ENCODE measurements around the gene CHP1. TPM values are rescaled to one million over a fixed set of nuclear protein-coding genes. Genes with fewer than 3 reads are reported as not detected.

Gene CHP1
- total and polyA plus RNA-seq, 9 of the 15 experiments (the other 6 are each of a cell fraction or from before 2014, with no cell fraction given), result 31.7 to 83.4 (median 67.6) TPM

DNA sequence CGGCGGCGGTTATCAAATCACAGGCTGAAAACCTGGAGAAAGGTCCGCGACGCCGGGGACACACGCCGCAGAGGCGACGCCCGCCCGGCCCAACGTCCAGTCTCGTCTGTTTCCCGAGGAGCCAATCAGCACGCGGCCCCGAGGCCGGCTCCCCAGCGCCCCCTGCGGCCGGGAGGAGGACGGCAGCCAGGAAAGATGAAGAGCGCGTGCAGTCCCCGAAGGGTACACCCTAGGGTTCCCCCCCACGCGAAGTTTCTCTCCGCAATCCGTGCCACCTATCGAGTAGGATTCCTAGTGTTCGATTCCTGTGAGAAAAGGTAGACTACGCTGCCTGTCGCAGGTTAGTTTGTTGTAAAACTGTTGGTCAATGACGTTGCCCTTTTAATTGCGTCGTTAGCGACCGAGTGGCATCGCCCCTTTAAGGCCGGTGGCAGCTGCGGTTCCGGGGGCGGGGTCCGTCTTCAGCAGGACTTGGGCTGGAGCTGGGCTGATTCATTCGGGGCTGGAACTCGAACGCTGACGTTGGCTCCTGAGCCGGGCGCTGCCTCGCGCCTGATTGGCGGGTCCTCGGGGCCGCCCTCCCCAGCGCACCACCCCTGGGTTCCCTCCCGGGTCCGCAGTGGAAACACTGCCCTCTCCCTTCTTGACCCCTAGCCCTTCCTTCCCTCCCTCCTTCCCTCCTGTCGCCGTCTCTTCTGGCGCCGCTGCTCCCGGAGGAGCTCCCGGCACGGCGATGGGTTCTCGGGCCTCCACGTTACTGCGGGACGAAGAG, at the start of gene CHP1, which contains the start of gene EXD1 (continued):
- TF ChIP-seq XRCC5 (IDR thresholded peaks at IDR 0.05; ENCODE audit: low read depth, low read length), result peak; percentile 81
- TF ChIP-seq ERF (CRISPR knock-in tag; IDR thresholded peaks at IDR 0.05), result 0 out of 2 replicates have a peak, but pooled peaks have one; percentile 63
- TF ChIP-seq, protein P1, sequence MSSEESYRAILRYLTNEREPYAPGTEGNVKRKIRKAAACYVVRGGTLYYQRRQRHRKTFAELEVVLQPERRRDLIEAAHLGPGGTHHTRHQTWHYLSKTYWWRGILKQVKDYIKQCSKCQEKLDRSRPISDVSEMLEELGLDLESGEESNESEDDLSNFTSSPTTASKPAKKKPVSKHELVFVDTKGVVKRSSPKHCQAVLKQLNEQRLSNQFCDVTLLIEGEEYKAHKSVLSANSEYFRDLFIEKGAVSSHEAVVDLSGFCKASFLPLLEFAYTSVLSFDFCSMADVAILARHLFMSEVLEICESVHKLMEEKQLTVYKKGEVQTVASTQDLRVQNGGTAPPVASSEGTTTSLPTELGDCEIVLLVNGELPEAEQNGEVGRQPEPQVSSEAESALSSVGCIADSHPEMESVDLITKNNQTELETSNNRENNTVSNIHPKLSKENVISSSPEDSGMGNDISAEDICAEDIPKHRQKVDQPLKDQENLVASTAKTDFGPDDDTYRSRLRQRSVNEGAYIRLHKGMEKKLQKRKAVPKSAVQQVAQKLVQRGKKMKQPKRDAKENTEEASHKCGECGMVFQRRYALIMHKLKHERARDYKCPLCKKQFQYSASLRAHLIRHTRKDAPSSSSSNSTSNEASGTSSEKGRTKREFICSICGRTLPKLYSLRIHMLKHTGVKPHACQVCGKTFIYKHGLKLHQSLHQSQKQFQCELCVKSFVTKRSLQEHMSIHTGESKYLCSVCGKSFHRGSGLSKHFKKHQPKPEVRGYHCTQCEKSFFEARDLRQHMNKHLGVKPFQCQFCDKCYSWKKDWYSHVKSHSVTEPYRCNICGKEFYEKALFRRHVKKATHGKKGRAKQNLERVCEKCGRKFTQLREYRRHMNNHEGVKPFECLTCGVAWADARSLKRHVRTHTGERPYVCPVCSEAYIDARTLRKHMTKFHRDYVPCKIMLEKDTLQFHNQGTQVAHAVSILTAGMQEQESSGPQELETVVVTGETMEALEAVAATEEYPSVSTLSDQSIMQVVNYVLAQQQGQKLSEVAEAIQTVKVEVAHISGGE (CRISPR knock-in tag; IDR thresholded peaks at IDR 0.05), result peak in 1 of 3 experiments; percentile 58; a peak in 2 of 6 replicates
- TF ChIP-seq ZNF766 (CRISPR knock-in tag; conservative IDR thresholded peaks at IDR 0.05), result no peak; the same call in 1 of the 2 replicates
- TF ChIP-seq BRD9 (IDR thresholded peaks at IDR 0.05; ENCODE audit: low read depth, partially characterized antibody), result peak; percentile 60
- peak; percentile 87; the same call in 1 of the 2 replicates for TF ChIP-seq PHB (CRISPR knock-in tag; IDR thresholded peaks at IDR 0.05)
- TF ChIP-seq POU5F1 (IDR thresholded peaks at IDR 0.05; ENCODE audit: borderline replicate concordance, low read depth, low read length, partially characterized antibody), result no peak
- TF ChIP-seq GATA2 (CRISPR knock-in tag; IDR thresholded peaks at IDR 0.05), result 0 out of 2 replicates have a peak, but pooled peaks have one; percentile 37
- no peak for TF ChIP-seq ZNF778 (CRISPR knock-in tag; IDR thresholded peaks at IDR 0.05)
- TF ChIP-seq, protein P2, sequence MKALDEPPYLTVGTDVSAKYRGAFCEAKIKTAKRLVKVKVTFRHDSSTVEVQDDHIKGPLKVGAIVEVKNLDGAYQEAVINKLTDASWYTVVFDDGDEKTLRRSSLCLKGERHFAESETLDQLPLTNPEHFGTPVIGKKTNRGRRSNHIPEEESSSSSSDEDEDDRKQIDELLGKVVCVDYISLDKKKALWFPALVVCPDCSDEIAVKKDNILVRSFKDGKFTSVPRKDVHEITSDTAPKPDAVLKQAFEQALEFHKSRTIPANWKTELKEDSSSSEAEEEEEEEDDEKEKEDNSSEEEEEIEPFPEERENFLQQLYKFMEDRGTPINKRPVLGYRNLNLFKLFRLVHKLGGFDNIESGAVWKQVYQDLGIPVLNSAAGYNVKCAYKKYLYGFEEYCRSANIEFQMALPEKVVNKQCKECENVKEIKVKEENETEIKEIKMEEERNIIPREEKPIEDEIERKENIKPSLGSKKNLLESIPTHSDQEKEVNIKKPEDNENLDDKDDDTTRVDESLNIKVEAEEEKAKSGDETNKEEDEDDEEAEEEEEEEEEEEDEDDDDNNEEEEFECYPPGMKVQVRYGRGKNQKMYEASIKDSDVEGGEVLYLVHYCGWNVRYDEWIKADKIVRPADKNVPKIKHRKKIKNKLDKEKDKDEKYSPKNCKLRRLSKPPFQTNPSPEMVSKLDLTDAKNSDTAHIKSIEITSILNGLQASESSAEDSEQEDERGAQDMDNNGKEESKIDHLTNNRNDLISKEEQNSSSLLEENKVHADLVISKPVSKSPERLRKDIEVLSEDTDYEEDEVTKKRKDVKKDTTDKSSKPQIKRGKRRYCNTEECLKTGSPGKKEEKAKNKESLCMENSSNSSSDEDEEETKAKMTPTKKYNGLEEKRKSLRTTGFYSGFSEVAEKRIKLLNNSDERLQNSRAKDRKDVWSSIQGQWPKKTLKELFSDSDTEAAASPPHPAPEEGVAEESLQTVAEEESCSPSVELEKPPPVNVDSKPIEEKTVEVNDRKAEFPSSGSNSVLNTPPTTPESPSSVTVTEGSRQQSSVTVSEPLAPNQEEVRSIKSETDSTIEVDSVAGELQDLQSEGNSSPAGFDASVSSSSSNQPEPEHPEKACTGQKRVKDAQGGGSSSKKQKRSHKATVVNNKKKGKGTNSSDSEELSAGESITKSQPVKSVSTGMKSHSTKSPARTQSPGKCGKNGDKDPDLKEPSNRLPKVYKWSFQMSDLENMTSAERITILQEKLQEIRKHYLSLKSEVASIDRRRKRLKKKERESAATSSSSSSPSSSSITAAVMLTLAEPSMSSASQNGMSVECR (CRISPR knock-in tag; IDR thresholded peaks at IDR 0.05), result peak; percentile 92
- no peak for TF ChIP-seq TCFL5 (CRISPR knock-in tag; conservative IDR thresholded peaks at IDR 0.05)
- TF ChIP-seq, protein P3, sequence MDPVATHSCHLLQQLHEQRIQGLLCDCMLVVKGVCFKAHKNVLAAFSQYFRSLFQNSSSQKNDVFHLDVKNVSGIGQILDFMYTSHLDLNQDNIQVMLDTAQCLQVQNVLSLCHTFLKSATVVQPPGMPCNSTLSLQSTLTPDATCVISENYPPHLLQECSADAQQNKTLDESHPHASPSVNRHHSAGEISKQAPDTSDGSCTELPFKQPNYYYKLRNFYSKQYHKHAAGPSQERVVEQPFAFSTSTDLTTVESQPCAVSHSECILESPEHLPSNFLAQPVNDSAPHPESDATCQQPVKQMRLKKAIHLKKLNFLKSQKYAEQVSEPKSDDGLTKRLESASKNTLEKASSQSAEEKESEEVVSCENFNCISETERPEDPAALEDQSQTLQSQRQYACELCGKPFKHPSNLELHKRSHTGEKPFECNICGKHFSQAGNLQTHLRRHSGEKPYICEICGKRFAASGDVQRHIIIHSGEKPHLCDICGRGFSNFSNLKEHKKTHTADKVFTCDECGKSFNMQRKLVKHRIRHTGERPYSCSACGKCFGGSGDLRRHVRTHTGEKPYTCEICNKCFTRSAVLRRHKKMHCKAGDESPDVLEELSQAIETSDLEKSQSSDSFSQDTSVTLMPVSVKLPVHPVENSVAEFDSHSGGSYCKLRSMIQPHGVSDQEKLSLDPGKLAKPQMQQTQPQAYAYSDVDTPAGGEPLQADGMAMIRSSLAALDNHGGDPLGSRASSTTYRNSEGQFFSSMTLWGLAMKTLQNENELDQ (CRISPR knock-in tag; IDR thresholded peaks at IDR 0.05; ENCODE audit: borderline replicate concordance), result peak; percentile 93; the same call in 1 of the 2 replicates
- no peak for TF ChIP-seq ZNF212 (CRISPR knock-in tag; IDR thresholded peaks at IDR 0.05)
- TF ChIP-seq ETV5 (CRISPR knock-in tag; IDR thresholded peaks at IDR 0.05; ENCODE audit: low read depth), result peak; percentile 91

Measured in K562 (cell line).